CD4-positive, alpha-beta T cell treated with Interleukin-6 for 4 hours (primary cell): ENCODE results near the gene NOL9.

Experiments used
- DNase-seq: peaks from one replicate; pipeline ENCODE4 v3.0.0-alpha.2; 2020; ENCODE audit warnings: mixed read lengths

Gene NOL9

DNA sequence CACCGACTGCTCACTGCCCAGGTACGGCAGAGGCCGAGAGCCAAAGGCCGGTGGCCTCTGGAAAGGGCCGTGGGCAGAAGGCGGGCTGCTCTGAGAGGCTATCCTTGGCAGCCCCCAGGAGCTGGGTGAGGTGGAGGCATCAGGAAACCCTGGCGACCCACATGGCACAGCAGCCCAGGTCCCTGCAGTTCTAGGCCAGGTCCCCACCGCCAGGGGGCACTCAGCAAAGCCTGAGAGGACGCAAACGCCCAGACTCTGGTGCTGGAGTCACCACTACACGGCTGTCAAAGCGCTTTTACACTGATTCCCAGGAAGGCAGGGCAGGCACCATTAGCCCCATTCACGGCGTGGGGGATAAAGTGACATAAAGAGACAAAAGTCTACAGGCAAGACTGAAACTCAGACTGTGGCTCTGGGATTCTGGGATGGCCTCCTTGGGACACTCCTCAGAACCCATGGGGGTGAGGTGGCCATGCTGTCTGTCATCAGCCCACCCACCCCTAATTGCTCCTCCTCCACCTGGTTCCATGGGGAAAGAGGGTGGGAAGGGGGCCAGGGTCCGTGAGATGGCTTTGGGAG is 67.8 kb downstream of the NOL9 start:
- peak; percentile 92 for DNase-seq

DNA sequence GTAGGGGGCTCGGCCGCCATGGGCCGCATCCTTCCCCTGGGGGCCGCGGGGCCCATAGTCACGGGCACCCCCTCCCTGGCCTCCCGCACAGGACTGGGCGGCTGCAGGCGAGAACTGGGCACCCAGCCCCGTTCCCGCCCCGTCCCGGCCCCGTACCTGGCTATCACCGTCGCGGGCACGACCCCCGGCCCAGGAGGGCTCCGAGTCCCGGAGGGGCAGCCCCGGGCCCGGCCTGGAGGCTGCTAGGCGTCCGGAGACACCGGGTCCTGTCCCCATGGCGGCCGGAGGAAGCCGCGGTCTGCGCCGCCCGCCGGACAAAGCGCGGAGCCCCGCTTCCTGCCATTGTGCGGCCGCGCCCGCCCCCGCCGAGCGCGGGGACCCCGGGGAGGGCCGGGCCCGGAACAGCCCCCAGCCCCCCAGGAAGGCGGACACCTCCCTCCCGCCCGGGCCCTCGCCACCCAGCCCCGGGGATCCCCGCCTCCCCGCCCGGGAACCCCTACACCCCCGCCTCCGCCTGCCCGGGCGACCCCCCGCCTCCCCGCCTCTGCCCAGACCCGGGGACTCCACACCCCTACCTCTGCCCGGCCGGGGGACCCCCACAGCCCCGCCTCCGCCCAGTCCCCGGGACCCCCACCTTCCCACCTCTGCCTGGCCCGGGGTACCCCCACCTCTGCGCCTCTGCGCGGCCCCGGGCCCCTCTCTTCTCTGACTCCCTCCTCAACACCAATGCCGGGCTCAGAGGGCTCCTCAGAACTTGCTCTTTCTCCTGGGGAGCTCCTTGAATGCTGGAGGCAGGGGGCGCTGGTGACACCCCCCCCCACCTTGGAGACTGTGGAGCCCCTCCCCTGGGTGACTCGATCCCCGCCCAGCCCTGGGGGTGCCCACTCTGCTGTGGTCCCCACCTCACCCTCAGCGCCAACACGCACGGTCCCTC is 68.9 kb downstream of the NOL9 start:
- DNase-seq, result no peak

DNA sequence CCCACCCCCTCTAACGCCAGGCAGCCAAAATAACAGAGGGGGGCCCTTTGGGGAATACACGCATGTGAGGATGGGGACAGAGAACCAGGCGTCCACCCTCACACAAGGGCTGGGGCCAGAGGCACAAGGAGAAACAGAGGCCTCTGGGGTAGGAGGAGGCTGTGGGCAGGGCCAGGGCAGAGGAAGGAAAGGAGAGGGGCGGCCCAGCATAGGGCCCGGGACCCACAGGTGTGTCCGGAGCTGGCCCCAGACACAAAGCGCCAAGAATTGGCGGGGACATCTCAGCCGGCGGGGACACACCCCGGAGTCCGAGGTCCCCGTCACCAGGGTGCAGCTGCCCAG is 69.5 kb downstream of the NOL9 start:
- no peak for DNase-seq

DNA sequence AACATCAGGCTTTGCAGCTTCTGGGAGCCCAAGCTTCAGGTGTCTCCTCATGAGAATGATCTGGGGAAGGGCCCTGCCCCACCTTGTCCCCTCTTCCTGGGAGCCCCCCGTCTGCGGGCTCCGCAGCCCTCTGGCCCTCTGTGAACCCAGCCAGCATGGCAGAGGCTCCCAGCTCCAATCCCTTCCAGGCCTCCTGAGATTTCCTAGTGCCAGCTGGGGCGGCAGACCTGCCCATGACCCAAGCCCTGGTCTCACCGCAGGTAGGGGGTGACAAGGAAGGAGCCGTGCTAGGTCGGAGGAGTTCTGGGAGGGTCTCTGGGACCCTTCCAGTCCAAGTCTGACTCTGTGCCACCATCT is 70.6 kb downstream of the NOL9 start:
- DNase-seq, result no peak

DNA sequence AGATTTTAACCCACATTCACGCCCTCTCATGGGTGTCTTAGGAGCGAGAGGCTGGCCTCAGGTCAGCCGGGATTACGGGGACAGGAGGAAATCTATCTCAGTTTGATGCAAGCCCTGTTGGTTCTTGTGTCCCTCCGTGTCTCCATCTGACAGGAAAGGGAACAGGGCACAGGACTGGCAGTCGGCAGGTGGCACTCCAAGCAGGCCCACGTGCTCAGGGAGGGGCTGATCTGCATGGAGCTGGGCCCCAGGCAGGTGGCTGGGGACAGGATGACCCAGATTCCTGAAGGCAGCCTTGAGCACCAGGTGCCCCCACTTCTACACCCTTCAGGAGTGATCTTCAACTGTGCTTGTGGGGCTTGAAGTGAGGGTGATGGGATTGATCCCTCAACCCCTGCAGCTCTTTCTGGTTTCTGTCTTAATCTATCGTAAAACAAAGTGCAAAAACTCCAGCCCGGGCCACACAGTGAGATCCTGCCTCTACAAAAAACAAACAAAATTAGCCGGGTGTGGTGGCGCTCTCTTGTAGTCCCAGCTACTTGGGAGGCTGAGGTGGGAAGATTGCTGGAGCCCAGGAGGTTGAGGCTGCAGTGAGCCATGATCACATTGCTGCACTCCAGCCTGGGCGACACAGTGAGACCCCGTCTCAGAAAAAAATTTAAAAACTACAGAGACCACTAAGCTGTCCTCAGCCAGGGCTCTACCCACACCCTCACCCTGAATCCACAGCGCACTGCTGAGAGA is 71.1 kb downstream of the NOL9 start:
- DNase-seq, result no peak

DNA sequence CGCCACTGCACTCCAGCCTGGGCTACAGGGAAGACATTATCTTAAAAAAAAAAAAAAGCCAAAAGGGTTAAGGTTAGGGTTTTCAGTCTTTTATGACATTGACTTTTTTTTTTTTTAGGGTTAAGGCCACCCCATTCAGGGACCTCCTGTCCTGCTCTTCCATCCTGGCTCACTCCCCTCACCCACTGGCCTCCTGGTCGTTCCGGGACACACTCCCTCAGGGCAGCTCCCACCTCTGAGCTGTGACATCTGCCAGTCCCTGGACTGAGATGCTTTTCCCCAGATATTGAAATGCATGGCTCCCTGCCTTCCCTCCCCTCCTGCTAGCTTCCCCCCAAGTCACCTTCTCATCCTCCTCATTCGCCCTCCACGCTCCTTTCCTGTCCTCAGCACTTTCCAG is 72.5 kb downstream of the NOL9 start:
- no peak for DNase-seq

DNA sequence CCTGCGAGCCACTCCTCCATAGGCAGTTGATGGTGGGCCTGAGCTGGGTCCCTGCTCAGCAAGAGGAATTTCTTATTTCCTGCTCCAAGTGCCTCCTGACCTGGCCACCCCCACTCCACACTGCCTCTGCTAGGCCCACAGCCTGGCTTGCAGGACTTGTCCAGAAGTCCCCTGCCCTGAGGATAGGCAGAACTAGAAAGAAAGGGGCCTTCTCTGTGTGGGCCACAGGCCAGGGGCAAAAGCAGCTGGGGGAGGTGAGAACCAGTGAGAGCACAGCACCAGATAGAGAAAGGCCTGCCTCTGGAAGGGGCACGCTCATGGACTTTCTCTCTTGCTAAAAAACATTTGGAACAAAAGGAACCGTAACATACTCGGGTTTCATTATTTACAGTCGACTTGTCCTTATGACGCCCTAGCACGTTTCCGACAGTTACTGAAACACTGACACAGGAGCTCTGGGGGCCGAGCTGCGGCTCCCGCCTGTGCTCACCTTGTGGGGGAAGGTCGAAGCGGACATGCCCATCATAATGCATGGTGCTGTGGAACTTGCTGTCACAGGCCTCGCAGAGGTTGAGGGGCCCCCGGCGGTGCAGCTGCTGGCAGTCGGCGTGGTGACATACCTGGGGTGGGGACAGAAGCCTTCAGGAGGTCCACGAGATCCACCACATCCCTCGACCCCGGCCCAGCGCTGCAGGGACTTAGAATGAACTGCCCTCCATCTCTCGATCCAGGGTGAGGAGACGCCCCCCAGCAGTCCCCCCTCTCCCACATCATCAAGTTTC is 77.1 kb downstream of the NOL9 start:
- DNase-seq, result no peak

DNA sequence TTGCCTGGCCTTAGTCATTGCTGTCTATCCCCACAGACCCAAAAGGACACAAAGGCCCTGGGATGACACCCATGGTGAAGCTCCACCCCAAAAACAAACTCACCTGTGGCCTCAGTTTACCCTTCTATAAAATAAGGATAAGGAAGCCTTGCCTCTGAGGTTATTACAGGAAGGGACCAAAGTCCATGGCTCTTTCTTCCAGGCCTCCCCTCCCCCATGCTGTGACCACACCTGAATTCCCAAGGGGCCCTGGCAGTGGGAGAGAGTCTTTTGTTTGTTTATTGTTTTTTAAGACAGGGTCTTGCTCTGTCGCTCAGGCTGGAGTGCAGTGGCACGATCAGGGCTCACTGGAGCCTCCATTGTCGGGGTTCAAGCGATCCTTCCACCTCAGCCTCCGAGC is 77.8 kb downstream of the NOL9 start:
- DNase-seq, result no peak

DNA sequence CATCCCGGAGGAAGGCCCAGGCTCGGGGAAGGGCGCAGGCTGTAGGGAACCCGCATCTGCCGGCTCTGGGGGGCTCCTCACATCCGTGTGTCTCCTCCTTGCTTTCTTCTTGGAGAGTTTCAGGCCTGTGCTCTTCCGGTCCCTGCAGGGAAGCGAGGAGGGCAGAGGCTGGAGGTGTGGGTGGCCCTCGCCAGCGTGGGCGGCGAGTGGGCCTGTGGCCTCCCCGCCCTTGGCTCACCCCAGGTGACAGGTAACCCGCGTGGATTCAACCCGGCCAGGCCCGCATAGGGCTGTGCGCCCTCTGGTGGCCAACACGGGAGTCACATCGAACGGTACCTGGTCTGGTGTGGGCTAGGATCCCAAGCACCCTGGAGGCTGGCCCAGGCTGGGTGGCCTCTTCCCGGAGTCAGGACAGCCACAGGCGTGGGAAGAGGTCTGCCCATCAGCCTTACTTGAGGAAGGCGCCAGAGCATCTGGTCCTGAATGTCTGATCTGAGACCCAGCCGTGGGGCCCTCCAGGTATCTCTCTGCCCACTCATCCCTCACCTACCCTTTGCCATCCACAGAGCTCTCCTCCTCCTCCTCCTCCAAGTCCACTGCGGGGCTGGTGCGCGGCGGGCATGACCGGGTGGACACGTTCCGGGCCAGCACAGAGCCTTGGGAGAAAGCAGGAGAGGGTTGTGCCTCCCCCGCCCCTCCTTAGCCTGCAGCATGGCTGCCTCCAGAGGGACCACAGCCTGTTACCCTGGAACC is 78.8 kb downstream of the NOL9 start:
- DNase-seq, result peak; percentile 88

DNA sequence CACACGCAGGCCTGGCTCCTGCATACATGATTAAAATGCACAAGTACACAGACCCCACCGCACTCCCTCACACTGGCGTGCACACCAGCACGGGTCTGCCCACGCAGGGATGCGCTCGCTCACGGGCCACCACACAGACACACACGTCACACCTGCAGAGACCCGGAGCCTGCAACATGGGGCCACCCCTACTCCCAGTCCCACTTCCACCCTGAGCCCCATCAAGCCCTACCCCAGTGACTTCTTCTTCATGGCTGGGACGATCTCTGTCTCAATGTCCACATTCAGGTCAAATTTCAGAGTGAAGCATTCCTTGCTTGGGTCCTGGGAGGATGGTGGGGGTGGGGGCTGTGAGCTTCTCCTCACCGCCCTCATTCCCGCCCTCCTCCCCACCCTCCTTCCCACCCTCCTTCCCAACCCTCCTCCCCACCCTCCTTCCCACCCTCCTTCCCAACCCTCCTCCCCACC is 79.5 kb downstream of the NOL9 start:
- DNase-seq, result no peak

DNA sequence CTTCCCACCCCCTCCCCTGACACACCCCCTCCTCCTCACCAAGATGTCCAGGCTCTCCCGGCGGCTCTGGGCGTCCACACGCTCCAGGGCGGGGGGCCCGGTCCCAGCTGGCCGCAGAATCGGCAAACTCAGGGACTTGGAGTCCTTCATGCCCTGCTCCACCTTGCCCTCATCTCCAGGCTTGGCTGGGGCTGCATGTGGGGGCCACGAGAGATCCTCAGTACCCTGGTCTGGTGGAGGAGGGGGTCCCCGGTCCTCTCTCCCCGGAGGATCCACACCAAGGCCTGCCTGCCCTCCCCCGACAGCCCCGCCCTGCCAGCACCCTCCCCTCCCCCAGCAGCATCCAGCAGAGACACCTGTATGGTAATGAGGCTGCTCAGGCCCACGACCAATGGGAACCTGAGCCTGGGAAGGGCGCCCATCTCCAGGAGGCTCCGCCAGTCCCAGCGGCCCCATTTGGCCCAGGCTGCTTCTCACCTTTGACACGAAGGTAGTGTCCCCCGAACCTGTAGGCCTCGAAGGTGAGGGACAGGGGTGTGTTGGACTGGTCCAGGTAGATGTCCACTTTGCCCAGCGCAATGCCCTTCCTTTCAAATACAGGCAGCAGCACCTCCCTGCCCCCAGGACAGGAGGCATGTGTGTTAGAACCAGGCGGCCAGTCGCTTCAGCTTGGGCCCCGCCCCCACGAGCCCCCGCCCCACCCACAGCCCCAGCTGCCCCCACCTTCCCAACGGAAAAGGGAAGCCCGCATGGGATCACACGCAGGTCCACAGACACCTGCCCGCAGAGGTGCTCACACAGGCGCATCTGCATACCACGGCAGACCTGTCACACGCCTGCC is 80.1 kb downstream of the NOL9 start:
- no peak for DNase-seq

DNA sequence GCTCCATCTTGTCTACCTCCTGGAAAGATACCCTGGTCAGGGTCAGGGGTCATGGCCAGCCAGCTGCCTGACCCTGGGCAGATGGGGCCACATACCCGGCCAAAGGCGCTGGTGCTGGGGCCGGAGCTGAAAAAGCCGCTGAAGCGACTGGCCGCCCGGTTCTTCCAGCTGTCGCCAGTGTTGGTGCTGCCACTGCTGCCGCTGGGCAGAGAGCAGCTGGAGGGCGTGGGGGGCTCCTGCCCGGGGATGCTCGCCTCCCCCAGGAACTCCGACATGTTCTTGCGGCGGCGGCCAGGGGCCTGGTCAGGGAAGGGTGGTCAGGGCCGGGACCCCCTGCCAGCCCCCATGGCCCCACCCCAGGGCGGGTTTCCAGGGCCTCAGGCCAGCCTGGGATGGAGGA is 81.2 kb downstream of the NOL9 start:
- DNase-seq, result no peak

DNA sequence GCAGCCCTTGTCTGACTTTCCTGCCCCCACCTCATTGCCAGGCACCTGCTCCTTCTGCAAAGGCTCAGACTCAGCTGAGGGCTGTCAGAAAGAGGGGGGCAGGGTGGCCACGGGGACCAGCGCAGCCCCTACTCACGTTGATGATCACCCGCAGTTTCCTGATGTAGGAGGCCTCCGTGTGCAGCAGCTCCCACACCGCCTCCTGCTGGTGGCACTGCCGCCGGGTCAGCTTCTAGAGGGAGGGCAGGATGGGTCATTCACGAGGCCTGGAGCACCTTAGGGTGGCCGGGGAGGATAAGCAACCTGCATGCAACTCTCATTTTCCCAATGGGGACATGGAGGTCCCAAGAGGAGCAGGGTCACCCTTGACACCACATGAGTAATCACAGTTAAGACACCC is 81.9 kb downstream of the NOL9 start:
- DNase-seq, result peak; percentile 39

DNA sequence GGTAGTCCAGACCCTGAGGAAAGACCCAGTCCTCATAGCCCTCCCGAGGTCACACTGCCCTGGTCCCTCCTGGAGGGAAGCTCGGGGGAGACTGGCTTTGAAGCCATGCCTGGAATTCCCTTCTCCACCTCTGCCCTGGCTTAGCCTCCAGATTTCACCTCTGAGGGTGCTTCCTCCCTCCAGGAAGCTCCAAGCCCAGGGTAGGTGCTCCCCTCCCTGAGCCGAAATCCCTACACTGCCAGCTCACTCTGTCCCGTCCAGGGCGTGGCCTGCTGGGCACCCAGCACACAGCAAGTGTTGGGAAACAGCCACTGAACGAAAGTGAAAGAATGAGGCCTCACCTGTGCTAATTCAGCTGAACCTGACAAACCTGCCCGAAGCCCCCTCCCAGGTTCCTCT is 82.3 kb downstream of the NOL9 start:
- no peak for DNase-seq
